Common myeloid progenitor, CD34-positive (primary cell): Measurements from ENCODE around the gene VEZF1.

ENCODE experiments used
- CTCF ChIA-PET: fragments of 350-600 bp; sonication (Branson Sonifier 250); formaldehyde crosslinking; loops from one replicate; lab custom pipeline; 2021; ENCODE audit warnings: antibody characterized with exemption; lab: Charles Lee
- POLR2A ChIA-PET: fragments of 350-600 bp; sonication (Branson Sonifier 250); formaldehyde crosslinking; loops from one replicate; lab custom pipeline; 2021; ENCODE audit warnings: antibody characterized with exemption; lab: Charles Lee
- DNase-seq, 3 donors: peaks; one replicate each; pipeline versions ENCODE4 v3.0.0 to v3.0.0-alpha.2; 2013
- H3K27ac ChIP-seq, 2 experiments: 1 replicate in 1 of 2; 2 replicates in 1 of 2; pipeline ENCODE4 v1.7.0; 2013; ENCODE audit warnings: inconsistent platforms in 2 of 2, low read length in 2 of 2, mild to moderate bottlenecking in 2 of 2, low read depth in 1 of 2, moderate library complexity in 1 of 2; ENCODE audit not compliant: severe bottlenecking in 2 of 2, insufficient read depth in 1 of 2, poor library complexity in 1 of 2
- H3K27me3 ChIP-seq, 5 experiments: replicated peaks in 2 of 5; 1 replicate in 3 of 5; 2 replicates in 2 of 5; pipeline versions ENCODE4 v1.6.1 to v1.7.0; 2013; ENCODE audit warnings: low read length in 4 of 5, mild to moderate bottlenecking in 2 of 5, moderate library complexity in 2 of 5, inconsistent platforms in 1 of 5; ENCODE audit not compliant: insufficient read depth in 5 of 5, control insufficient read depth in 4 of 5
- H3K36me3 ChIP-seq, 4 experiments: 1 replicate in 2 of 4; 2 replicates in 2 of 4; pipeline versions ENCODE4 v1.6.1 to v1.7.0; 2013; ENCODE audit warnings: low read length in 3 of 4, control low read depth in 1 of 4, mild to moderate bottlenecking in 1 of 4; ENCODE audit not compliant: control insufficient read depth in 4 of 4, insufficient read depth in 4 of 4
- H3K4me1 ChIP-seq, 4 experiments: 1 replicate in 3 of 4; 2 replicates in 1 of 4; pipeline versions ENCODE4 v1.6.1 to v1.7.1; 2013; ENCODE audit warnings: low read length in 3 of 4, mild to moderate bottlenecking in 3 of 4, control low read depth in 1 of 4, inconsistent platforms in 1 of 4, moderate library complexity in 1 of 4; ENCODE audit not compliant: control insufficient read depth in 4 of 4, insufficient read depth in 4 of 4; ENCODE audit errors: control extremely low read depth in 1 of 4
- H3K4me3 ChIP-seq, 7 experiments: 1 replicate in 4 of 7; 2 replicates in 3 of 7; pipeline versions ENCODE4 v1.5.1 to v1.7.0; 2013; ENCODE audit warnings: mild to moderate bottlenecking in 7 of 7, low read length in 6 of 7, moderate library complexity in 6 of 7, inconsistent platforms in 2 of 7, low read depth in 2 of 7, control low read depth in 1 of 7; ENCODE audit not compliant: insufficient read depth in 4 of 7, control insufficient read depth in 1 of 7; ENCODE audit errors: extremely low read depth in 1 of 7
- H3K9me3 ChIP-seq, 5 experiments: 1 replicate in 4 of 5; 2 replicates in 1 of 5; pipeline versions ENCODE4 v1.6.1 to v1.7.1; 2013; ENCODE audit warnings: low read length in 4 of 5, mild to moderate bottlenecking in 2 of 5, inconsistent platforms in 1 of 5, low read depth in 1 of 5, moderate library complexity in 1 of 5; ENCODE audit not compliant: control insufficient read depth in 4 of 5, insufficient read depth in 2 of 5; ENCODE audit errors: control extremely low read depth in 1 of 5
- WGBS: methylation state at CpG from one replicate; pipeline ENCODE4 v1.1.5; 2013; ENCODE audit not compliant: insufficient coverage; 5-methylcytosine and 5-hydroxymethylcytosine counted together

The VEZF1 gene

GRCh38 chr17:58010067-58010799 is 22.2 kb upstream of the VEZF1 start:
- no peak for DNase-seq
- 99% methylated on average over 7 of the region's 10 CpGs for WGBS
- Histone ChIP-seq H3K9me3 (no peaks in the 10 kb centered on the region), H3K4me3 (no peak overlapping the region), H3K4me1 (peaks cover 9 to 18% (median 17%) of the 10 kb centered on the region in 4 experiments), H3K36me3 (peaks cover 0 to 9% (median 4%) of the 10 kb centered on the region in 4 experiments), H3K27ac (no peak overlapping the region), H3K27me3 (no peaks in the 10 kb centered on the region)
- POLR2A ChIA-PET: no interaction called here
- CTCF ChIA-PET: interaction anchor here (1.5 to 2.6 kb wide), 2 partner anchors 14 to 29 kb away, joined by 3 to 6 read pairs; no protein-coding TSS in a partner anchor

GRCh38 chr17:58007781-58008706 is 20.0 kb upstream of the VEZF1 start:
- Histone ChIP-seq H3K27me3 (no peaks in the 10 kb centered on the region), H3K9me3 (no peaks in the 10 kb centered on the region), H3K36me3 (peaks cover 10 to 30% (median 21%) of the 10 kb centered on the region in 4 experiments), H3K27ac (peak overlapping the region in 1 of 2 experiments; percentile 98), H3K4me3 (peak overlapping the region; percentile 73 to 100 (median 99)), H3K4me1 (peaks cover 18 to 40% (median 33%) of the 10 kb centered on the region in 4 experiments)
- ChIA-PET CTCF (interaction anchor here (0.7 to 2.7 kb wide), 6 partner anchors 12 to 336 kb away, joined by 3 to 17 read pairs (median 4); no protein-coding TSS in a partner anchor), POLR2A (interaction anchor here (1.1 to 2.1 kb wide), 5 partner anchors 12 to 197 kb away, joined by 3 to 7 read pairs (median 4); partner anchors contain the start of gene DYNLL2)
- 24% methylated on average over 42 of the region's 47 CpGs for WGBS
- DNase-seq: peak in 2 of 3 donors; percentile 41 to 45

- ChIA-PET POLR2A (interaction anchor here (0.6 to 2.1 kb wide), 11 partner anchors 9 to 196 kb away, joined by 3 to 7 read pairs (median 4); partner anchors contain the start of genes DYNLL2, MRPS23 and VEZF1), CTCF (interaction anchor here (0.7 to 2.7 kb wide), 7 partner anchors 11 to 335 kb away, joined by 3 to 17 read pairs (median 4); no protein-coding TSS in a partner anchor)
- Histone ChIP-seq H3K36me3 (peaks cover 10 to 38% (median 28%) of the 10 kb centered on the region in 4 experiments), H3K27ac (peak within 1 kb of the TSS; percentile 93 to 98), H3K27me3 (no peaks in the 10 kb centered on the region), H3K4me1 (peaks cover 18 to 45% (median 35%) of the 10 kb centered on the region in 4 experiments), H3K9me3 (no peaks in the 10 kb centered on the region), H3K4me3 (peak within 1 kb of the TSS; percentile 73 to 100 (median 99))
- under 1% methylated on average over 80 of the region's 86 CpGs for WGBS
- DNase-seq: peak; percentile 98 to 99 (median 98)
Measured at GRCh38 chr17:58006924-58007780, 19.1 kb upstream of the VEZF1 start, which contains the start of gene SRSF1. TSS of gene SRSF1 (minus strand) at chr17:58007246. CDS start at chr17:58007137, 109 bp downstream.

GRCh38 chr17:58006560-58006923 is 18.5 kb upstream of the VEZF1 start:
- CTCF ChIA-PET: interaction anchor here (1.2 to 2.7 kb wide), 4 partner anchors 10 to 335 kb away, joined by 3 to 17 read pairs (median 8); no protein-coding TSS in a partner anchor
- peaks cover 12 to 42% (median 29%) of the 10 kb centered on the region in 4 experiments for H3K36me3 ChIP-seq
- no peaks in the 10 kb centered on the region for H3K9me3 ChIP-seq
- POLR2A ChIA-PET: interaction anchor here (1.0 to 2.1 kb wide), 6 partner anchors 9 to 130 kb away, joined by 3 to 7 read pairs (median 4); partner anchors contain the start of genes DYNLL2 and VEZF1
- under 1% methylated on average over 19 of the region's 20 CpGs for WGBS
- no peaks in the 10 kb centered on the region for H3K27me3 ChIP-seq
- H3K4me1 ChIP-seq: peaks cover 18 to 45% (median 35%) of the 10 kb centered on the region in 4 experiments
- DNase-seq: peak in 1 of 3 donors; percentile 43
- peak overlapping the region; percentile 93 to 98 for H3K27ac ChIP-seq
- peak overlapping the region; percentile 73 to 100 (median 99) for H3K4me3 ChIP-seq

- CTCF ChIA-PET: interaction anchor here (1.2 to 2.7 kb wide), 3 partner anchors 10 to 151 kb away, joined by 7 to 17 read pairs (median 9); no protein-coding TSS in a partner anchor
- H3K9me3 ChIP-seq: no peaks in the 10 kb centered on the region
- peaks cover 16 to 48% (median 30%) of the 10 kb centered on the region in 4 experiments for H3K36me3 ChIP-seq
- POLR2A ChIA-PET: interaction anchor here (1.4 to 2.1 kb wide), 3 partner anchors 8 to 129 kb away, joined by 3 to 7 read pairs (median 7); partner anchors contain the start of gene DYNLL2
- no peaks in the 10 kb centered on the region for H3K27me3 ChIP-seq
- 20% methylated on average over 12 of the region's 36 CpGs for whole genome bisulfite sequencing
- peak overlapping the region; percentile 93 to 98 for H3K27ac ChIP-seq
- DNase-seq: peak in 1 of 3 donors; percentile 42
- peaks cover 18 to 45% (median 35%) of the 10 kb centered on the region in 4 experiments for H3K4me1 ChIP-seq
- peak overlapping the region; percentile 73 to 100 (median 99) for H3K4me3 ChIP-seq
Measured at GRCh38 chr17:58005728-58006559, 17.9 kb upstream of the VEZF1 start.
